Vagina (tissue), 2 donors: ENCODE results near the gene RBM8A. TPM values are rescaled to one million over a fixed set of nuclear protein-coding genes. Genes with fewer than 3 reads are reported as not detected.

Experiments used
- DNase-seq, 2 donors: peaks; one replicate each; pipeline ENCODE4 v3.0.0-alpha.2; 2017; ENCODE audit errors: extremely low spot score in 2 of 2
- H3K27ac ChIP-seq: fragments of 200-600 bp; sonication (generic); one replicate; pipeline ENCODE4 v1.5.1; 2019
- H3K27me3 ChIP-seq: fragments of 200-600 bp; sonication (generic); one replicate; pipeline ENCODE4 v1.5.1; 2019
- H3K36me3 ChIP-seq, 2 donors: fragments of 200-600 bp; sonication (generic); one replicate each; pipeline ENCODE4 v1.5.1; 2017 to 2019
- H3K4me1 ChIP-seq: fragments of 200-600 bp; sonication (generic); one replicate; pipeline ENCODE4 v1.5.1; 2019
- H3K4me3 ChIP-seq, 2 donors: fragments of 200-600 bp; sonication (generic); 1 replicate in 1 of 2; 2 replicates in 1 of 2; pipeline ENCODE4 v1.5.1; 2016 to 2019
- H3K9me3 ChIP-seq: fragments of 200-600 bp; sonication (generic); one replicate; pipeline ENCODE4 v1.5.1; 2019
- CTCF ChIP-seq, 3 experiments: fragments of 450-650 bp in 2 of 3; fragments of 200-600 bp in 1 of 3; sonication (generic) in 1 of 3; IDR thresholded peaks; one replicate each; pipeline ENCODE4 v1.5.1; 2017 to 2019; ENCODE audit warnings: antibody characterized with exemption in 3 of 3, mild to moderate bottlenecking in 2 of 3, moderate library complexity in 2 of 3
- POLR2A ChIP-seq, 2 donors: fragments of 450-650 bp; IDR thresholded peaks; one replicate each; pipeline ENCODE4 v1.6.1; 2017; ENCODE audit warnings: antibody characterized with exemption in 2 of 2, mild to moderate bottlenecking in 2 of 2, moderate library complexity in 2 of 2
- POLR2AphosphoS5 ChIP-seq, 2 donors: sonication (generic); formaldehyde crosslinking; IDR thresholded peaks; one replicate each; pipeline ENCODE4 v1.9.0; 2017; ENCODE audit warnings: antibody characterized with exemption in 2 of 2, mild to moderate bottlenecking in 2 of 2, low read depth in 1 of 2; ENCODE audit not compliant: insufficient read depth in 1 of 2
- intact Hi-C: fragments of 100-400 bp; cut with DNase I; formaldehyde crosslinking; loops from one replicate; pipeline ENCODE4 v1.15.1; 2023
- total RNA-seq: library from RNA; depleted of rRNA; stranded (reverse); fragments of >200 nt; gene quantifications from one replicate; pipeline ENCODE4 v1.2.3, GENCODE V29; 2016

RBM8A gene
- total RNA-seq, 1 donor from 2014 or later, result 93.3 TPM

- no peaks in the 10 kb centered on the region for H3K9me3 ChIP-seq
- H3K27me3 ChIP-seq, result no peaks in the 10 kb centered on the region
- H3K4me3 ChIP-seq, result no peak overlapping the region
- H3K4me1 ChIP-seq, result peaks cover 31% of the 10 kb centered on the region
- TF ChIP-seq POLR2AphosphoS5 (IDR thresholded peaks at IDR 0.05; ENCODE audit: insufficient read depth in 1 of 2, low read depth in 1 of 2) (no peak), CTCF (IDR thresholded peaks at IDR 0.05) (no peak), POLR2A (IDR thresholded peaks at IDR 0.05) (no peak)
- intact Hi-C loops, result no loop called here
- peak in 1 of 2 donors; percentile 84 for DNase-seq
- no peaks in the 10 kb centered on the region for H3K36me3 ChIP-seq
- H3K27ac ChIP-seq, result peak overlapping the region; percentile 96
These were observed 36.1 kb downstream of the RBM8A start for GRCh38 chr1:145891143-145891542.

- no peaks in the 10 kb centered on the region for H3K36me3 ChIP-seq
- H3K4me3 ChIP-seq, result no peak overlapping the region
- peak overlapping the region; percentile 96 for H3K27ac ChIP-seq
- intact Hi-C loops, result no loop called here
- peaks cover 38% of the 10 kb centered on the region for H3K4me1 ChIP-seq
- TF ChIP-seq POLR2A (IDR thresholded peaks at IDR 0.05) (no peak), POLR2AphosphoS5 (IDR thresholded peaks at IDR 0.05; ENCODE audit: insufficient read depth in 1 of 2, low read depth in 1 of 2) (no peak), CTCF (IDR thresholded peaks at IDR 0.05) (no peak)
- no peaks in the 10 kb centered on the region for H3K27me3 ChIP-seq
- DNase-seq, result peak in 1 of 2 donors; percentile 78
- no peaks in the 10 kb centered on the region for H3K9me3 ChIP-seq
These were observed 37.6 kb downstream of the RBM8A start for GRCh38 chr1:145889722-145890121.

- DNase-seq, result peak in 1 of 2 donors; percentile 62
- no peak overlapping the region for H3K4me3 ChIP-seq
- intact Hi-C loops, result no loop called here
- H3K4me1 ChIP-seq, result peaks cover 32% of the 10 kb centered on the region
- no peak for TF ChIP-seq POLR2A (IDR thresholded peaks at IDR 0.05)
- no peak for TF ChIP-seq CTCF (IDR thresholded peaks at IDR 0.05)
- TF ChIP-seq POLR2AphosphoS5 (IDR thresholded peaks at IDR 0.05; ENCODE audit: insufficient read depth in 1 of 2, low read depth in 1 of 2), result no peak
- no peaks in the 10 kb centered on the region for H3K27me3 ChIP-seq
- no peaks in the 10 kb centered on the region for H3K9me3 ChIP-seq
- H3K36me3 ChIP-seq, result no peaks in the 10 kb centered on the region
- no peak overlapping the region for H3K27ac ChIP-seq
These were observed 39.7 kb downstream of the RBM8A start for GRCh38 chr1:145887631-145888030.

- Histone ChIP-seq H3K4me1 (peaks cover 25% of the 10 kb centered on the region), H3K36me3 (no peaks in the 10 kb centered on the region), H3K9me3 (no peaks in the 10 kb centered on the region), H3K27ac (peak overlapping the region; percentile 45), H3K27me3 (no peaks in the 10 kb centered on the region), H3K4me3 (no peak overlapping the region)
- DNase-seq, result no peak
- no peak for TF ChIP-seq POLR2A (IDR thresholded peaks at IDR 0.05)
- intact Hi-C loops, result no loop called here
These were observed 40.5 kb downstream of the RBM8A start for GRCh38 chr1:145886816-145887215.

- Histone ChIP-seq H3K36me3 (no peaks in the 10 kb centered on the region), H3K27me3 (no peaks in the 10 kb centered on the region), H3K4me1 (peaks cover 22% of the 10 kb centered on the region), H3K9me3 (no peaks in the 10 kb centered on the region), H3K4me3 (peak overlapping the region; percentile 55 to 56), H3K27ac (peak overlapping the region; percentile 45)
- intact Hi-C loops, result no loop called here
- no peak for DNase-seq
- TF ChIP-seq CTCF (IDR thresholded peaks at IDR 0.05) (no peak), POLR2A (IDR thresholded peaks at IDR 0.05) (no peak), POLR2AphosphoS5 (IDR thresholded peaks at IDR 0.05; ENCODE audit: insufficient read depth in 1 of 2, low read depth in 1 of 2) (no peak)
These were observed 40.9 kb downstream of the RBM8A start for GRCh38 chr1:145886390-145886789.
